Mesodermal cell (in vitro differentiated cells): Measurements from ENCODE around the gene VWA8.

Source experiments
- H3K27ac ChIP-seq: 2 replicates; pipeline ENCODE4 v1.7.0; 2013; ENCODE audit warnings: mild to moderate bottlenecking, low read depth, low read length, moderate library complexity; ENCODE audit not compliant: severe bottlenecking
- H3K36me3 ChIP-seq: 2 replicates; pipeline ENCODE4 v1.7.1; 2013; ENCODE audit warnings: mild to moderate bottlenecking, low read length, moderate library complexity; ENCODE audit not compliant: control insufficient read depth, insufficient read depth
- H3K4me1 ChIP-seq: one replicate; pipeline ENCODE4 v1.7.1; 2013; ENCODE audit warnings: mild to moderate bottlenecking, low read length; ENCODE audit not compliant: insufficient read depth, control insufficient read depth, poor library complexity, severe bottlenecking
- H3K4me3 ChIP-seq: 2 replicates; pipeline ENCODE4 v1.7.0; 2013; ENCODE audit warnings: low read length, control low read depth, mild to moderate bottlenecking; ENCODE audit not compliant: insufficient read depth, poor library complexity, severe bottlenecking; ENCODE audit errors: extremely low read depth
- H3K9me3 ChIP-seq: 2 replicates; pipeline ENCODE4 v1.7.1; 2013; ENCODE audit warnings: mild to moderate bottlenecking, low read length, moderate library complexity; ENCODE audit not compliant: control insufficient read depth
- WGBS, 2 experiments: methylation state at CpG; one replicate each; pipeline ENCODE4 v1.1.5; 2013; ENCODE audit warnings: missing lambda C conversion rate in 2 of 2; ENCODE audit not compliant: insufficient coverage in 2 of 2; 5-methylcytosine and 5-hydroxymethylcytosine counted together

Gene VWA8

GRCh38 chr13:41562083-41562482 lies 398.8 kb downstream of the VWA8 start:
- Histone ChIP-seq H3K4me1 (peaks cover 38% of the 10 kb centered on the region), H3K4me3 (no peak overlapping the region), H3K9me3 (no peaks in the 10 kb centered on the region), H3K36me3 (no peaks in the 10 kb centered on the region), H3K27ac (no peak overlapping the region)
- 88 to 90% methylated on average over 7 of the region's 7 CpGs for WGBS, 2 experiments

DNA sequence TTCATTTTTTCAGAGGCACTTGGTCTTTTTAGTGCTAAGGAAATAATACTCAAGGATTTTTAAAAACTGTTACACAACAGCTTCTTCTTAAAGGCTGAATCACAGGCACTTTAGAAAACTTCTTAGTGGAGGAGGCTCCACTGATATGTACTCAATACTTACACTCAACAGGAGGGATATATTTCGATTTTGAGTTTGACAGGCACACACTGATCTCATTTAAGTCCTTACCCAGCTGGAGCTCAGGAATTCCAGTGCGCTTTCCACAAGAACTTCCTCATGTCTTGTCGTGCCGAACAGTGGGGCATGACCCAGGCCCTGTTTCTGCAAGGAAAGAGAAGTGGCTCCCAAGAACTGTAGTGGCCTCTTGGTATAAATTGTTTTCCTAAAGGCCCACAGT lies 399.7 kb downstream of the VWA8 start:
- 80 to 86% methylated on average over 3 to 4 of the region's 4 CpGs for WGBS, 2 experiments
- peaks cover 38% of the 10 kb centered on the region for H3K4me1 ChIP-seq
- no peaks in the 10 kb centered on the region for H3K36me3 ChIP-seq
- H3K4me3 ChIP-seq = no peak overlapping the region
- no peaks in the 10 kb centered on the region for H3K9me3 ChIP-seq
- no peak overlapping the region for H3K27ac ChIP-seq

DNA sequence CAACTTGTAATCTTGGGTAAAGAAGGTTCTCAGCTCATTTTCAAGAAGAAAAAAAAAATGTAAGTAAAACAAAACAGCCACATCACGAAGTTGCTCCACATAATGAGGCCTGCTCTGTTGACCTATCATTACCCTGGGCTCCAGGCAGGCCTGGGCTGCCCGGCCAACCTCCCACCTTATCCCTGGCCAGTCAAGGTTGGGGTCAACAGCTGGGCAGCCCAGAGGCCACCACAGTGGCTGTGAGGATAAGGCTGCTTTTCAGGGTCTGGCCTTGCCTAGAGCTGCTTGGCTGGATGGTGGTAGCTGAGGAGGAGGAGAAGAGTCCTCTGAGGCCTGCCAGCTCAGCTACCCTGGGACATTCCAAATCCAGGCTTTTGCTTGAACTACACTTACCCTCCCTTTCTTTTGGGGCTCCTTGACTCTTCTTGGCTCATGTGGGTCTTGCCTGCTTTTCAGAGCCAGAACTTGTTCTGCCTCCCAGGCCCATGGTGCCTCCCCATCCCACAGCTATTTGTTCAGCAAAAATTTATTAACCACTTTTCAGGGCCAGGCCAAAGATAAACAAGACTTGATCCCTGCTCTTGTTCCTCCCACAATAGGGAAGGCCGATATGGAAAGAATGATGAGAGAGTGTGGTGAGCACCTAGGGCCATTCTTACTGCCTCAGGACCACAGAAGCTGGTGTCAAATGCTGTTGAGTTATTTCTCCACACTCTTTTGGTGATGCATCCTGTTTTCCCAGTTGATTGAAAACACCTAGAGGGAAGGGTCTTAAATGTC lies 401.9 kb downstream of the VWA8 start:
- Histone ChIP-seq H3K4me1 (peaks cover 22% of the 10 kb centered on the region), H3K36me3 (no peaks in the 10 kb centered on the region), H3K4me3 (no peak overlapping the region), H3K27ac (no peak overlapping the region), H3K9me3 (no peaks in the 10 kb centered on the region)
- 80% methylated on average over 1 of the region's 3 CpGs for WGBS, 2 experiments

DNA sequence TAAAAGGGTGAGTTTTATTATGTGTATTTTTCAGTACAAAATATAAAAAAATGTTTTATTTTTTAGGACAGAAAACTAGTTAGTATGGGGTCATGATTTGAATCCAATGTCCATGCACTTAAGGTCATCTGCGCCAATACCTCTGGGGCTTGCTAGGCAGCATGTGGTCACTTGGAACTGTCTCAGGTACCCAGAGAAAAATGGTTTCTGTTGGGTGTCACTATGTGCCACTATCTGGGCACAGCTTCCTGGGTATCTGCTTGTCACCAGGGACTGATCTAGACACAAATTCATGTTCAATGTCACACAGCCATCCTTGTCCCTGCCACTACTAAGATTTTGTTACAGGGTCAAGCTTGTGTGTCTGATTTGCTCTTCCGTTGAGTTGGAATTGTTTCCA lies 403.2 kb downstream of the VWA8 start:
- H3K36me3 ChIP-seq = no peaks in the 10 kb centered on the region
- peaks cover 11% of the 10 kb centered on the region for H3K4me1 ChIP-seq
- 100% methylated on average over 1 of the region's 2 CpGs; no CpG with 5 or more reads in 1 of the 2 experiments for WGBS, 2 experiments
- no peak overlapping the region for H3K4me3 ChIP-seq
- H3K27ac ChIP-seq = no peak overlapping the region
- H3K9me3 ChIP-seq = no peaks in the 10 kb centered on the region

GRCh38 chr13:41554626-41555386 lies 406.1 kb downstream of the VWA8 start:
- no peaks in the 10 kb centered on the region for H3K36me3 ChIP-seq
- no peaks in the 10 kb centered on the region for H3K4me1 ChIP-seq
- no peak overlapping the region for H3K4me3 ChIP-seq
- 92 to 98% methylated on average over 7 to 8 of the region's 10 CpGs for WGBS, 2 experiments
- H3K9me3 ChIP-seq = no peaks in the 10 kb centered on the region
- H3K27ac ChIP-seq = no peak overlapping the region

- peaks cover 3% of the 10 kb centered on the region for H3K4me1 ChIP-seq
- H3K9me3 ChIP-seq = no peaks in the 10 kb centered on the region
- no peak overlapping the region for H3K4me3 ChIP-seq
- no peak overlapping the region for H3K27ac ChIP-seq
- no peaks in the 10 kb centered on the region for H3K36me3 ChIP-seq
- 84 to 89% methylated on average over 1 to 2 of the region's 2 CpGs for WGBS, 2 experiments
Observed at GRCh38 chr13:41554180-41554579, 406.7 kb downstream of the VWA8 start.

GRCh38 chr13:41552031-41552430 lies 408.9 kb downstream of the VWA8 start:
- H3K27ac ChIP-seq = no peak overlapping the region
- peaks cover 14% of the 10 kb centered on the region for H3K4me1 ChIP-seq
- H3K4me3 ChIP-seq = no peak overlapping the region
- no peaks in the 10 kb centered on the region for H3K9me3 ChIP-seq
- 88 to 100% methylated on average over 2 of the region's 2 CpGs for WGBS, 2 experiments
- no peaks in the 10 kb centered on the region for H3K36me3 ChIP-seq

GRCh38 chr13:41550276-41550675 lies 410.6 kb downstream of the VWA8 start:
- no peak overlapping the region for H3K4me3 ChIP-seq
- no peak overlapping the region for H3K27ac ChIP-seq
- peaks cover 26% of the 10 kb centered on the region for H3K4me1 ChIP-seq
- 92 to 96% methylated on average over 8 of the region's 8 CpGs for WGBS, 2 experiments
- H3K9me3 ChIP-seq = no peaks in the 10 kb centered on the region
- H3K36me3 ChIP-seq = no peaks in the 10 kb centered on the region

DNA sequence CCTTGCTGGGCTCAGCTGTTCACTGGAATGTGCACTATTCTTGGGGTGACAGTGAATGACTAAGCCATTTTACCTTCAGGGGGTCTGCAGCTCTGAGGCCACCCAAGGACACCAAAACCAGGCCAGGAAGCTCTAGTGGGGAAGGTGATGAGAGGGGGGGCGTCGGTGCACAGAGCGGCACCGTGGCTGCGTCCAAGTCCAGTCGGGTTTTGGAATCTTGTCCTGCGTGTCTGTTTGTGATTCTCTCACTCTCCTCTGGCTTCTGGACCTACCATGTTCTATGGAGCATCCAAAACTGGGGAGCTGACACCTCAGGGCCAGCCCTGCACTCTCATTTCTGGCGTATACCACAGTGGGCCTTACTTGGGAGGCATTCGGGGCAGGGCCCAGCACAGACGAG lies 411.4 kb downstream of the VWA8 start:
- no peak overlapping the region for H3K4me3 ChIP-seq
- H3K9me3 ChIP-seq = no peaks in the 10 kb centered on the region
- H3K4me1 ChIP-seq = peaks cover 26% of the 10 kb centered on the region
- no peak overlapping the region for H3K27ac ChIP-seq
- 93 to 95% methylated on average over 5 to 6 of the region's 10 CpGs for WGBS, 2 experiments
- no peaks in the 10 kb centered on the region for H3K36me3 ChIP-seq

DNA sequence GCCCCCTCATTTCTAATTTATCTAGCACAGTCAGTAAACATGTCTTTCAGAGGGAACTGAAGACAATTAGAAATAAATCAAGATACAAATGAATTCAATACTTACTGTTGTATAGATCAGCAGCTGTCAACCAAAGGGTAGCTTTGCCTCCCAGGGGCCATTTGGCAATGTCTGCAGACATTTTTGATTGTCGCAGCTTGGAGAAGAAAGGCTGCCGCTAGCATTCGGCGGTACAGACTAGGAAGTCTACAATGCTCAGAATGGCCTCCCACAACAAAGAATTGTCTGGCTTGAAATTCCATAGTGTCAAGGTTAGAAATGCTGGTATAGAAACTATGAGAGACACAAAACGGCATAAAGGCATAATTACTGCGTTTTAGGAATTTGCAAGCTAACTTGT lies 412.0 kb downstream of the VWA8 start:
- H3K9me3 ChIP-seq = no peaks in the 10 kb centered on the region
- no peaks in the 10 kb centered on the region for H3K36me3 ChIP-seq
- peaks cover 26% of the 10 kb centered on the region for H3K4me1 ChIP-seq
- 91 to 100% methylated on average over 2 to 4 of the region's 6 CpGs for WGBS, 2 experiments
- H3K27ac ChIP-seq = no peak overlapping the region
- no peak overlapping the region for H3K4me3 ChIP-seq

DNA sequence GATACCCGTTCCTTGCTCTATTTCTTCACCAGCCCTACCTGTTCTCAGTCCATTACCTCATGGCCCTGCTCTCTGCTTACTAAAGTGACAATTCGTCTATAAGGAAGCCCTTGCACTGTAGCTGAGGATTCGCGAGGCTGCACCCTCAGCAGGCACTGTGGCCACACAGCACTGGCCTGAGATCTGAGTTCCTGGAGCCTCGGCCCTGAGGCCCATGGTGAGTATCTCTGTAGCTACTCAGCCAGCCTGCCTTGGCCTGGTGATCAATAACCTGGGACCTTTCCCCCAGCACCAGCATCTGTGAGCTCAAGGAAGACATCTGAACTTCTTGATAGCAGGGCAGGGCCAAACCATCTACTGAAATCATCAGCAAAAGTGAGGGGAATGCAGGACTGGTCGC lies 412.9 kb downstream of the VWA8 start:
- H3K4me1 ChIP-seq = peaks cover 26% of the 10 kb centered on the region
- no peak overlapping the region for H3K27ac ChIP-seq
- WGBS, 2 experiments = 91 to 94% methylated on average over 5 to 6 of the region's 6 CpGs
- no peaks in the 10 kb centered on the region for H3K36me3 ChIP-seq
- no peak overlapping the region for H3K4me3 ChIP-seq
- H3K9me3 ChIP-seq = no peaks in the 10 kb centered on the region
